HG03108 (cell line): ENCODE data around the gene SIN3B.
"Not testable (repeated sequence)": the region's sequence is repeated elsewhere in the genome, so short reads cannot be mapped to it uniquely, and the experiment has no call there.

Experiments
- ATAC-seq: cut with Tn5 transposase; IDR thresholded peaks from one replicate; pipeline ENCODE4 v1.9.1; 2021; ENCODE audit warnings: moderate library complexity; ENCODE audit not compliant: unreplicated experiment

SIN3B gene

GRCh38 chr19:16862826-16863415, 33.7 kb downstream of the SIN3B start:
- ATAC-seq, result no peak

GRCh38 chr19:16867211-16867610, 38.0 kb downstream of the SIN3B start:
- ATAC-seq, result no peak

DNA sequence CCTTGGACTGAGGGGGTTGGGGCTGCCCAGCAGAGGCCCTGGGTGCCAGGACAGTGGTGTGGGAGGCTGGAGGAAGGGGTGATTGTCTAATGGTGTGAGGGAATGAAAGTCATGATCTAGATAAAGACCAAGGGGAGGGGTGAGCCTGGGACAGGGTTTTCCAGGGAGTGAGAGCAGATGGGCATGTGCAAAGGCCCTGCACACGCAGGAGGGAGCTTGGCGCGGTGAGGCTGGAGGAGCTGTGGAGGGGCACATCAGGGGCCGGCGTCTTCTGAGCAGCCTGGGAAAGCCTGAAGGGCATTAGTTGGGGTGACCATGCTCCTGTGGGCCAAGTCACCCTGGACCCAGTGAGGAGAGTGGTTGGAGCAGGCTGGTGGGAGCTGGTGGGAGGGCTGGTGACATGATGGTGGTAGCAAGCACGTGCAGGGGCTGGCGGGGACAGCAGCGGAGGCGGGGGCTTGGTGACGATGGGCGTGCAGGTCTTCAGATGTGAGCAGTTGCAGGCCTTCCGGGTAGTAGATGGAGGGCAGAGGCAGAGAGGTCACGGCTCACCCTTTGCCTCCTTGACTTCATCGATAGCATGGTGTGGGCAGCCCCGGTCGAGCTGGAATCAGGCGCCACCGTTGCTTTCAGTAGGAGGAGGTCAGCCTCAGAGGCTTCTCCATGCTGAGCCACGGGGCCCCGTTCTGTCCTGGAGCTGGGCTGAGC, 39.4 kb downstream of the SIN3B start:
- no peak for ATAC-seq

- ATAC-seq, result no peak
These were observed 40.3 kb downstream of the SIN3B start for GRCh38 chr19:16869331-16869972.

GRCh38 chr19:16871871-16872270, 42.7 kb downstream of the SIN3B start:
- ATAC-seq, result no peak

- no peak for ATAC-seq
These were observed 43.5 kb downstream of the SIN3B start for GRCh38 chr19:16872728-16873127.

GRCh38 chr19:16873594-16873993, 44.4 kb downstream of the SIN3B start:
- ATAC-seq, result no peak

DNA sequence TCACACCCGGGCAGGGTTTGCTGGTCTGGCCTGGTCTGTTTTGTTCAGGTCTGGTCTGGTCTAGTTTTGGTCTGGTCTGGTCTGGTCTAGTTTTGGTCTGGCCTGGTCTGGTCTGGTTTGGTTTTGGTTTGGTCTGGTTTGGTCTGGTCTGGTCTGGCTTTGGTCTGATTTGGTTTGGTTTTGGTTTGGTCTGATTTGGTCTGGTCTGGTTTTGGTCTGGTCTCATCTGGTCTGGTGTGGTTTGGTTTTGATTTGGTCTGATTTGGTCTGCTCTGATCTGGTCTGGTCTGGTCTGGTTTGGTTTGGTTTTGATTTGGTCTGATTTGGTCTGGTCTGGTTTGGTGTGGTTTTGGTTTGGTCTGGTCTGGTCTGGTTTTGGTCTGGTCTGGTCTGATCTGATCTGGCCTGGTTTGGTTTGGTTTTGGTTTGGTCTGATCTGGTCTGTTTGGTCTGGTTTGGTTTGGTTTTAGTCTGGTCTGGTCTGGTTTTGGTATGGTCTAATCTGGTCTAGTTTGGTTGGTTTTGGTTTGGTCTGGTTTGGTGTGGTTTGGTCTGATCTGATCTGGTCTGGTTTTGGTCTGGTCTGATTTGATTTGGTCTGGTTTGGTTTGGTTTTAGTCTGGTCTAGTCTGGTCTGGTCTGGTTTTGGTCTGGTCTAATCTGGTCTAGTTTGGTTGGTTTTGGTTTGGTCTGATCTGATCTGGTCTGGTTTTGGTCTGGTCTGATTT, 45.2 kb downstream of the SIN3B start:
- ATAC-seq, result no peak

GRCh38 chr19:16874978-16875299, 45.7 kb downstream of the SIN3B start:
- not testable (repeated sequence) for ATAC-seq

DNA sequence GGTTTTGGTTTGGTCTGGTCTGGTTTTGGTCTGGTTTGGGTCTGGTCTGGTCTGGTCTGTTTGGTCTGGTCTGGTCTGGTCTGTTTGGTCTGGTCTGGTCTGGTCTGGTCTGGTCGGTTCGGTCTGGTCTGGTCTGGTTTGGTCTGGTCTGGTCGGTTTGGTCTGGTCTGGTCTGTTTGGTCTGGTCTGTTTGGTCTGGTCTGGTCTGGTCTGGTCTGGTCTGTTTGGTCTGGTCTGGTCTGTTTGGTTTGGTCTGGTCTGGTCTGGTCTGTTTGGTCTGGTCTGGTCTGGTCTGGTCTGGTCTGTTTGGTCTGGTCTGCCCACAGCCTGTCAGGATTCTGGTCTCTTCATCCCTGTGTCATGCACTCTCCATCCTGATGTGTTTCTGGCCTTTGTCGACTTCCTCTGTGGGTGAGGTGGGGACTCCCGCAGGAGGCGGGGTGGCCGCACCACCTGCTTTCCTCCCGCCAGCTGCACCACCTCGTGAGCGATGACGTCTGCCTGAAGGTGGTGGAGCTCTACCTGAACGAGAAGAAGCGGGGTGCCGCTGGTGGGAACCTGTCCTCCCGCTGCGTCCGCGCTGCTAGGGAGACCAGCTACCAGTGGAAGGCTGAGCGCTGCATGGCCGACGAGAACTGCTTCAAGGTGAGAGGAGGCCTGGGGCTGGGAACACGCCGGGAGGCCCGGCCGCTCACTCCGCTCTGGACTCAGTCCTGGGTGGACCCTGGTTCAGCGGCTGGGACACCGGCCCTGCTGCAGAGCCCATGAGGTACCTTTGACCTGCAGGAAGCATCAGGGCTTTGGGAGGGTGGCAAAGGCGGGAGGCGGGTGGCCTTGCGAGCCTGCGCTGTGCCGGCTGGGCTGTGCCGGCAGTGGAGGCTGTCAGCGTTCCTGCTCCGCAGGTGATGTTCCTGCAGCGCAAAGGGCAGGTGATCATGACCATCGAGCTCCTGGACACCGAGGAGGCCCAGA, 46.7 kb downstream of the SIN3B start:
- no peak for ATAC-seq

GRCh38 chr19:16876904-16877361, 47.7 kb downstream of the SIN3B start:
- no peak for ATAC-seq

- ATAC-seq, result no peak
These were observed 48.4 kb downstream of the SIN3B start for GRCh38 chr19:16877581-16877980.

- no peak for ATAC-seq
These were observed 49.2 kb downstream of the SIN3B start for GRCh38 chr19:16878181-16878965.

GRCh38 chr19:16880884-16881554, 51.8 kb downstream of the SIN3B start:
- ATAC-seq, result no peak

DNA sequence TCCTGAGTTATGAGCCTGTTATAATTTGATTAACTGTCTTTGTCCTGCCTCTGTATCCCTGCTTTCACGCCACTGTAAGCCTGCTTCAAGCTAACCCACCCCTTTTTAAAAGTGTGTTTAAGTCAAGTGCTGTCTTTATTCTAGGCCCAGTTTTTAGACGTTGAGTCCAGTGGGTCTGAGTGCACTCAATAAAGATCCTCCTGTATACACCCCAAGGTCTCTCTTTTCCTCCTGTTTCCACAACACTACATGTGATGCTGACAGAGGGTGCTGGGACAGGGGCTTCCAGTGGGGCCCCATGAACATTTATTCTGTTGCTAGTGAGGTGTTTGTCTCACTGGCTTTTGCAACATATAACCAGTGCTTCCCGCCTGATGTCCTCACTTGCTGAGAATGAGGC, 52.9 kb downstream of the SIN3B start:
- ATAC-seq, result no peak

GRCh38 chr19:16883522-16883921, 54.3 kb downstream of the SIN3B start:
- no peak for ATAC-seq

GRCh38 chr19:16885166-16885565, 56.0 kb downstream of the SIN3B start:
- ATAC-seq, result no peak

GRCh38 chr19:16886305-16886880, 57.2 kb downstream of the SIN3B start:
- ATAC-seq, result no peak
